Panc1 (cell line): ENCODE results near the gene INPPL1.

Experiments used
- POLR2AphosphoS5 ChIP-seq: IDR thresholded peaks from 2 replicates; pipeline ENCODE4 v1.6.1; 2012; ENCODE audit warnings: mild to moderate bottlenecking, low read depth, low read length, moderate library complexity
- TCF7L2 ChIP-seq: IDR thresholded peaks from 2 replicates; pipeline ENCODE4 v1.6.1; 2011; ENCODE audit warnings: mild to moderate bottlenecking, low read depth, low read length, inconsistent platforms
- TF ChIP-seq, protein P1 (sequence below): fragments of 450-650 bp; IDR thresholded peaks from 2 replicates; pipeline ENCODE4 v1.5.1; 2017; ENCODE audit warnings: mild to moderate bottlenecking

DNA sequence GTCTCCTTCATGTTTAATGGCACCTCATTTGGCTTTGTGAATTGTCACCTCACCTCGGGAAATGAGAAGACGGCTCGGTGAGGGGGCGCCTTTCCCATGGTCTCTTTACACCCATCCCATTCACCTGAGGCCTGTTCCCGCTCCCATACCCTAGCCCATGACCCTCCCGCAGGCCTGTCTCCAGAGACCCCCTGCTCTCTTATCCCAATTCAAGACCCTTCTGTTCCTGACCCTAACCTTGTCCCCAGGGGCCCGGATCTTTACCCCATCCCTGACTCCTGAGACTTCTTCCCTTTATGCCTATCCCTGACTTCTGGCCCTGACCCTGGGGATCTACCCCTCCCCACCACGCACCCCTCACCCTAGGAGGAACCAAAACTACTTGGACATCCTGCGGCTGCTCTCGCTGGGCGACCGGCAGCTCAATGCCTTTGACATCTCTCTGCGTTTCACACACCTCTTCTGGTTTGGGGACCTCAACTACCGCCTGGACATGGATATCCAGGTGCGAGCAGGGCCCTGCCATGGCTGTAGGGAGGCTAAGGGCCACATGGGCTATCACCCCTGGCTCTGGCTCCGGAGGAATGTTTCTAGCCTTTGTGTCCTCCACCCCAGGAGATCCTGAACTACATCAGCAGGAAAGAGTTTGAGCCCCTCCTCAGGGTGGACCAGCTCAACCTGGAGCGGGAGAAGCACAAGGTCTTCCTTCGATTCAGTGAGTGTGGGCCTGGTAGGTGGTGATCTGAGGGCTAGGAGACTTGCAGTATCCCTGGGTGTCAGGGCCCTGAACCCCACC lies 7.9 kb downstream of the INPPL1 start:
- no peak for TF ChIP-seq POLR2AphosphoS5
- TF ChIP-seq, protein P1, sequence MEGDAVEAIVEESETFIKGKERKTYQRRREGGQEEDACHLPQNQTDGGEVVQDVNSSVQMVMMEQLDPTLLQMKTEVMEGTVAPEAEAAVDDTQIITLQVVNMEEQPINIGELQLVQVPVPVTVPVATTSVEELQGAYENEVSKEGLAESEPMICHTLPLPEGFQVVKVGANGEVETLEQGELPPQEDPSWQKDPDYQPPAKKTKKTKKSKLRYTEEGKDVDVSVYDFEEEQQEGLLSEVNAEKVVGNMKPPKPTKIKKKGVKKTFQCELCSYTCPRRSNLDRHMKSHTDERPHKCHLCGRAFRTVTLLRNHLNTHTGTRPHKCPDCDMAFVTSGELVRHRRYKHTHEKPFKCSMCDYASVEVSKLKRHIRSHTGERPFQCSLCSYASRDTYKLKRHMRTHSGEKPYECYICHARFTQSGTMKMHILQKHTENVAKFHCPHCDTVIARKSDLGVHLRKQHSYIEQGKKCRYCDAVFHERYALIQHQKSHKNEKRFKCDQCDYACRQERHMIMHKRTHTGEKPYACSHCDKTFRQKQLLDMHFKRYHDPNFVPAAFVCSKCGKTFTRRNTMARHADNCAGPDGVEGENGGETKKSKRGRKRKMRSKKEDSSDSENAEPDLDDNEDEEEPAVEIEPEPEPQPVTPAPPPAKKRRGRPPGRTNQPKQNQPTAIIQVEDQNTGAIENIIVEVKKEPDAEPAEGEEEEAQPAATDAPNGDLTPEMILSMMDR = no peak
- no peak for TF ChIP-seq TCF7L2
